Activated CD8-positive, alpha-beta memory T cell treated with anti-CD3 and anti-CD28 coated beads, Interleukin-2, amount 50 U/mL, for 24 hours (primary cell): Measurements from ENCODE around the gene MTRF1L.
A peak's percentile ranks its signal among the peaks of the same experiment; 100 is the strongest.

Experiments
- DNase-seq: peaks from one replicate; pipeline ENCODE4 v3.0.0-alpha.2; 2020; ENCODE audit errors: extremely low read depth

MTRF1L gene

GRCh38 chr6:153002613-153003365 lies at the start of gene MTRF1L:
TSS of gene MTRF1L (minus strand) at chr6:153002709. CDS start at chr6:153002685, 24 bp downstream.
- DNase-seq, result peak; percentile 83

- no peak for DNase-seq
Observed at GRCh38 chr6:153051801-153052200, 49.3 kb upstream of the MTRF1L start.

GRCh38 chr6:153048631-153049030 lies 46.1 kb upstream of the MTRF1L start:
- no peak for DNase-seq

GRCh38 chr6:153047386-153047785 lies 44.9 kb upstream of the MTRF1L start:
- no peak for DNase-seq

- no peak for DNase-seq
Observed at GRCh38 chr6:153045271-153045670, 42.8 kb upstream of the MTRF1L start.

- no peak for DNase-seq
Observed at GRCh38 chr6:153044295-153044694, 41.8 kb upstream of the MTRF1L start.

- no peak for DNase-seq
Observed at GRCh38 chr6:153043719-153044118, 41.2 kb upstream of the MTRF1L start.

GRCh38 chr6:153038378-153039057 lies 36.0 kb upstream of the MTRF1L start:
- DNase-seq, result no peak

GRCh38 chr6:153034139-153034538 lies 31.6 kb upstream of the MTRF1L start:
- no peak for DNase-seq

- DNase-seq, result no peak
Observed at GRCh38 chr6:153032255-153032882, 29.9 kb upstream of the MTRF1L start.

GRCh38 chr6:153031335-153031955 lies 28.9 kb upstream of the MTRF1L start:
- no peak for DNase-seq

GRCh38 chr6:153028963-153029362 lies 26.5 kb upstream of the MTRF1L start:
- DNase-seq, result no peak

- no peak for DNase-seq
Observed at GRCh38 chr6:153028286-153028685, 25.8 kb upstream of the MTRF1L start.

GRCh38 chr6:153027480-153027879 lies 25.0 kb upstream of the MTRF1L start:
- no peak for DNase-seq

- DNase-seq, result no peak
Observed at GRCh38 chr6:153024709-153025017, 22.2 kb upstream of the MTRF1L start.

- DNase-seq, result no peak
Observed at GRCh38 chr6:153023977-153024708, 21.6 kb upstream of the MTRF1L start.

GRCh38 chr6:153018355-153018754 lies 15.8 kb upstream of the MTRF1L start:
- DNase-seq, result no peak

GRCh38 chr6:153016846-153017245 lies 14.3 kb upstream of the MTRF1L start:
- no peak for DNase-seq

GRCh38 chr6:153015094-153015640 lies 12.7 kb upstream of the MTRF1L start:
- no peak for DNase-seq

GRCh38 chr6:153013438-153013837 lies 10.9 kb upstream of the MTRF1L start:
- DNase-seq, result no peak

- DNase-seq, result no peak
Observed at GRCh38 chr6:153012856-153013255, 10.3 kb upstream of the MTRF1L start.

GRCh38 chr6:153003366-153003690 lies 819 bp upstream of the MTRF1L start:
- DNase-seq, result no peak
